ACHN (cell line): Measurements from ENCODE around the gene GFOD1.
"Not testable (repeated sequence)": the region's sequence is repeated elsewhere in the genome, so short reads cannot be mapped to it uniquely, and the experiment has no call there.

Source experiments
- DNase-seq: peaks from one replicate; pipeline ENCODE4 v3.0.0-alpha.2; 2015
- in situ Hi-C: cut with HindIII; loops from 2 replicates; pipeline ENCODE4 v1.10.0; 2017; ENCODE audit warnings: low sequenced_read_pairs, low pct_ligation_motif_present, low pct_unique_long_range_greater_than_20kb

The GFOD1 gene

GRCh38 chr6:13328076-13328874 lies 159.1 kb downstream of the GFOD1 start, which contains the start of gene TBC1D7:
Gene TBC1D7, minus strand, starts transcription at chr6:13328537. Its CDS starts 1,639 bp downstream, at chr6:13326898.
- in situ Hi-C loops = no loop called here
- DNase-seq = peak; percentile 87

DNA sequence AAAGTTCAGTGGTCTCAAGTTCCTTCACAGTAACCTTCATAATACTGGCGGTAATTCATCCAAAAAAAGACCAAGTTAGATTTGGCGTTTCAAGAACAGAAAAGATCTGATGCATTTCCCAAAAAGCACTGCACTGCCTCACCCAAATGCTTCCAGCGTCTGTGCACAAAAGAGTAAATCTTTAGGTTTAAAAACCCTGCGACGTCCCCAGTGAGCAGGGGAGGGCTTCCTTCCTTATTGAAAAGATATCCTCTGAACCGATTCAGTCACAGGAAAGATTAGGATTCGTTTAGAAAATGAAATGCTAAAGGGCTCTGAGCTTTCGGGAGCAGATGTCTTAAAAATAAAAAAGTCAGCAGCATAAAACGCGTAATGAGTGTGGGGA lies 159.7 kb downstream of the GFOD1 start:
- no peak for DNase-seq
- in situ Hi-C loops = no loop called here

DNA sequence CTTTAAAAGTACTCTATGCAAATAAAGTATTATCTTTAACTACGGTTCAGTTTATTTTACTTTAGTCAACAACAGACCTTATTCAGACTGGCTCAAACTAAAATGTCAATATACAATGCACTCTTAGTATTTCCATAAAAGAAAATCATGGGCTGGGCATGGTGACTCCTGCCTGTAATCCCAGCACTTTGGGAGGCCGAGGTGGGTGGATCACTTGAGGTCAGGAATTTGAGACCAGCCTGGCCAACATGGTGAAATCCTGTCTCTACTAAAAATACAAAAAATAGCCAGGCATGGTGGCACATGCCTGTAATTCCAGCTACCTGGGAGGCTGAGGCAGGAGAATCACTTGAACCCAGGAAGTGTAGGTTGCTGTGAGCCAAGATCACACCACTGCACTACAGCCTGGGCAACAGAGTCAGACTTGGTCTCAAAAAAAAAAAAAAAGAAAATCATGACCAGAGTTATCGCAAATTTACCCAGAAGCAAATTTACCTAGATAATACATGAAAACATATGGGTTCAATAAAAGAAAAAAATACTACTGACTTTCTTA lies 161.3 kb downstream of the GFOD1 start:
- in situ Hi-C loops, DNase-seq: not testable (repeated sequence)

DNA sequence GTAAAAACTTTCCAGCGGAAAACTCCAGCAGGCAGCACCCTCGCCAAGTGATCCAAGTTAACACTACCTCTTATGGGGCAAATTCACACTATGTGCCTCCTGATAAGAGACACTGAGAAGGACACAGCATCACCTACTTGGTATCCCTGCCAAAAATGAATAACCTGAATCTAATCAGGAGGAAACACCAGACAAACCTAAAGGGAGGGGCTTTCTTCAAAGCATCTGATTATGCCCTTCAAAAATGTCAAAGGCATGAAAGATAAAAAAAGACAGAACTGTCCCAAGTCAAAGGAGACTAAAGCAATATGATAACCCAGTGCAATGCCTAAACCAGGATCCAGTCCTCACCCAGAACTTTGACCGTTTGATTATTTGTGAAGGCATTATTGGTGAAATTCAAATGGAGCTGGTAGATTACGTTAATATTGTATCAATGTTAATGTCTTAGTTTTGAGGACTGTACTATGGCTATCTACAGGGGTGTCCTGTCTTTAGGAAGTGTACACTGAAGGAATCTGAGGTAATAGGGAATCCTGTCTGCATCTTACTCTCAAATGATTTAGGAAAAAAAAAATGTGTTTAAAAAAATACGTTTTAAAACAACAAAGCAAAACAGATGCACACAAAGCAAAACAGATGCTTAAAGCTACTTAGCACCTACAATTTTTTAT lies 167.4 kb downstream of the GFOD1 start:
- in situ Hi-C loops = no loop called here
- no peak for DNase-seq

GRCh38 chr6:13318821-13319220 lies 168.6 kb downstream of the GFOD1 start:
- no peak for DNase-seq
- in situ Hi-C loops = no loop called here

DNA sequence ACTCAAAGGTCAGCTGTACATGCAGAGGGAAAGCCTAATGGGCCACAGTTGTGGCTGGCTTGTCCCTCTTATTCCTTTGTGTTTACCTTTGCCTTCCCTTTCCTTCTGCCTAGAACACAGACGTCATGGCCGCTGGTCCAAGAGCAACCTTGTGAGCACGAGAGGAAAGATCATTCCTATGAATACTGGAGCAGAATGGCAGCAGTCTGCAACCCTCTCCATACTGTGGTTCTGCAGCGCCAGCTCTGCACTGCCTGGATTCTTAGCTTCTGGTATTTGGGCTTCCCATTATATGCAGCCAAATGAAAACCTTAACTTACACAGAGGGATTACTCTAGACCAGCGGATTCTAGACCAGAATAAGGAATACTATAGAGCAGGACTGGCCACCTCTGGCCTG lies 171.5 kb downstream of the GFOD1 start:
- in situ Hi-C loops = no loop called here
- DNase-seq = no peak

DNA sequence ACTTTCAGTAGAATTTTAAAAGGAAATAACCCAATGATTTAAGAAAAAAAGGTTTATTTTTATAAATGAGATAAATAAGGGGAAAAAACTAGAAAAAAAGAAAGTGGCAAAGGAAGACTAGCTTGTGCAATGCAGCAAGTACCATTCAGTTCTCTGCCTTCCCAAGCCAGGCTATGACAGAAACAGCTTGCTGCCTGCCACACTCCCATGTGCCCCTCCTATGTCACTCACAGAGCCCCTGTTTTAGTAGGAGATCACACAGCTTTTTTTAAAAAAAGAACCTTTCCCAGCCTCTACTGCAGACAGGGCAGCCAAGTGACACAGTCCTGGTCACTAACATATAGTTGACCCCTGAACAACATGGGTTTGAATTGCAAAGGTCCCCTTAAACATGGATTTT lies 172.6 kb downstream of the GFOD1 start:
- in situ Hi-C loops = no loop called here
- no peak for DNase-seq

GRCh38 chr6:13311155-13311554 lies 176.2 kb downstream of the GFOD1 start:
- in situ Hi-C loops = no loop called here
- no peak for DNase-seq

DNA sequence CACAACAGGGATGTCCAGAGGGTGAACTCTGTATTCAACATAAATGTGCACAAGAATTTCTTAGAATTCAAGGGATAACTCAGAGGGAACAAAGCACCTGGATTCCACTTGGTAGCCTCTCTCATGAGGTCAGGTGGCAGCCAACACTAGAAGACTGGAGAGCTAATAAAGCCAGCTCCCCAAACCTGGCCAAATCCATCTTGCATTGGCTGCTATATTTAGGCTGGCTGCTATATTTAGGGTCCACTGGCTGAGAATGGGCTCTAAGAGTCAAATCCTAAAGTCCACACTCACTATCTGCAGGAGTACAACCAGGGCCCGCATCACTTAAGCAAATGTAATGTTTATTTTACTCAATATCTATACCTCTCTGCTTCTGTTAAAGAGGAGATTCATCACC lies 179.1 kb downstream of the GFOD1 start:
- no peak for DNase-seq
- in situ Hi-C loops = no loop called here
